Sciatic nerve (tissue), 2 donors: ENCODE results near the gene DNAI7. TPM values are rescaled to one million over a fixed set of nuclear protein-coding genes. Genes with fewer than 3 reads are reported as not detected.

Experiments
- ATAC-seq: fragments of 200-7000 bp; cut with Tn5 transposase; one replicate; pipeline ENCODE4 v1.9.1; 2020; ENCODE audit warnings: mild to moderate bottlenecking, moderate library complexity
- DNase-seq: peaks from one replicate; pipeline ENCODE4 v3.0.0-alpha.2; 2020; ENCODE audit warnings: low spot score
- intact Hi-C: fragments of 100-400 bp; cut with DNase I; formaldehyde crosslinking; loops from one replicate; pipeline ENCODE4 v1.14.2; 2022
- total RNA-seq: library from RNA; stranded (reverse); fragmentation: NEBNext Ultra II Directional; extraction: Animal tissue kit (Norgen Biotek cat#: 25700); gene quantifications from one replicate; pipeline ENCODE4 v1.2.1, GENCODE V29; 2021
- donor health status: DM: no; HTN: no; CAD: no.
- donor health status: DM: no; HTN: no; CAD: no.

The DNAI7 gene
- total RNA-seq, 1 donor from 2014 or later = 1.0 TPM

GRCh38 chr12:25110260-25110659, 84.7 kb downstream of the DNAI7 start:
- intact Hi-C loops = no loop called here
- DNase-seq = no peak
- ATAC-seq = no peak

- no peak for ATAC-seq
- intact Hi-C loops = no loop called here
- no peak for DNase-seq
Measured at GRCh38 chr12:25107920-25108319, 87.0 kb downstream of the DNAI7 start.

GRCh38 chr12:25106818-25107217, 88.1 kb downstream of the DNAI7 start:
- ATAC-seq (no peak), DNase-seq (no peak)
- intact Hi-C loops = no loop called here

- intact Hi-C loops = no loop called here
- DNase-seq (no peak), ATAC-seq (no peak)
Measured at GRCh38 chr12:25102402-25102801, 92.6 kb downstream of the DNAI7 start.

- DNase-seq = no peak
- no peak for ATAC-seq
- intact Hi-C loops = no loop called here
Measured at GRCh38 chr12:25101092-25101445, 93.9 kb downstream of the DNAI7 start.

GRCh38 chr12:25100194-25101091, 94.5 kb downstream of the DNAI7 start:
- ATAC-seq (no peak), DNase-seq (no peak)
- intact Hi-C loops = no loop called here

GRCh38 chr12:25099010-25099409, 96.0 kb downstream of the DNAI7 start:
- DNase-seq (no peak), ATAC-seq (no peak)
- intact Hi-C loops = no loop called here

- ATAC-seq = no peak
- intact Hi-C loops = no loop called here
- no peak for DNase-seq
Measured at GRCh38 chr12:25089738-25090137, 105.2 kb downstream of the DNAI7 start.

GRCh38 chr12:25087596-25087995, 107.4 kb downstream of the DNAI7 start:
- DNase-seq (no peak), ATAC-seq (no peak)

GRCh38 chr12:25084816-25085215, 110.1 kb downstream of the DNAI7 start:
- no peak for DNase-seq
- intact Hi-C loops = no loop called here
- no peak for ATAC-seq

More at GRCh38 chr12:25087596-25087995, 107.4 kb downstream of the DNAI7 start:
- intact Hi-C loops = no loop called here

- intact Hi-C loops = no loop called here
- no peak for DNase-seq
Measured at GRCh38 chr12:25083211-25083610, 111.7 kb downstream of the DNAI7 start.

GRCh38 chr12:25082628-25083027, 112.3 kb downstream of the DNAI7 start:
- DNase-seq = no peak
- ATAC-seq = no peak
- intact Hi-C loops = no loop called here

More at GRCh38 chr12:25083211-25083610, 111.7 kb downstream of the DNAI7 start:
- ATAC-seq = no peak

- intact Hi-C loops = no loop called here
- ATAC-seq = no peak
- DNase-seq = no peak
Measured at GRCh38 chr12:25079393-25079792, 115.6 kb downstream of the DNAI7 start.

- ATAC-seq (no peak), DNase-seq (no peak)
- intact Hi-C loops = loop anchor here (5.0 kb wide), 1 partner anchor 1653 kb away; no protein-coding TSS in a partner anchor
Measured at GRCh38 chr12:25074954-25075353, 120.0 kb downstream of the DNAI7 start.

GRCh38 chr12:25074113-25074512, 120.8 kb downstream of the DNAI7 start:
- intact Hi-C loops = loop anchor here (5.0 kb wide), 1 partner anchor 1652 kb away; no protein-coding TSS in a partner anchor
- DNase-seq (no peak), ATAC-seq (no peak)

GRCh38 chr12:25072906-25073650, 121.9 kb downstream of the DNAI7 start:
- intact Hi-C loops = loop anchor here (5.0 kb wide), 1 partner anchor 1651 kb away; no protein-coding TSS in a partner anchor
- ATAC-seq = no peak
- no peak for DNase-seq

- no peak for DNase-seq
- no peak for ATAC-seq
Measured at GRCh38 chr12:25071366-25071765, 123.6 kb downstream of the DNAI7 start.

GRCh38 chr12:25069224-25069623, 125.7 kb downstream of the DNAI7 start:
- ATAC-seq (no peak), DNase-seq (no peak)
- intact Hi-C loops = no loop called here

More at GRCh38 chr12:25071366-25071765, 123.6 kb downstream of the DNAI7 start:
- intact Hi-C loops = loop anchor here (5.0 kb wide), 1 partner anchor 1649 kb away; no protein-coding TSS in a partner anchor

GRCh38 chr12:25065035-25065434, 129.9 kb downstream of the DNAI7 start:
- ATAC-seq (no peak), DNase-seq (no peak)
- intact Hi-C loops = no loop called here
